ENCODE measurements around the gene REM2. TPM values are rescaled to one million over a fixed set of nuclear protein-coding genes. Genes with fewer than 3 reads are reported as not detected.

REM2 gene
- total RNA-seq, 1 experiment from 2014 or later, result not detected

DNA sequence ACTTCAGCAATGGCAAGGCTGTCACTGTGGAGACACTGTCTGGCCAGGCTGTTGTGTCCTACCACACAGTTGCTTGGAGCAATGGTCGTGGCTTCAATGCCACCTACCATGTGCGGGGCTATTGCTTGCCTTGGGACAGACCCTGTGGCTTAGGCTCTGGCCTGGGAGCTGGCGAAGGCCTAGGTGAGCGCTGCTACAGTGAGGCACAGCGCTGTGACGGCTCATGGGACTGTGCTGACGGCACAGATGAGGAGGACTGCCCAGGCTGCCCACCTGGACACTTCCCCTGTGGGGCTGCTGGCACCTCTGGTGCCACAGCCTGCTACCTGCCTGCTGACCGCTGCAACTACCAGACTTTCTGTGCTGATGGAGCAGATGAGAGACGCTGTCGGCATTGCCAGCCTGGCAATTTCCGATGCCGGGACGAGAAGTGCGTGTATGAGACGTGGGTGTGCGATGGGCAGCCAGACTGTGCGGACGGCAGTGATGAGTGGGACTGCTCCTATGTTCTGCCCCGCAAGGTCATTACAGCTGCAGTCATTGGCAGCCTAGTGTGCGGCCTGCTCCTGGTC is 7.2 kb upstream of the REM2 start:
- peaks cover 10% of the 10 kb centered on the region for H3K4me1 ChIP-seq (ENCODE audit: insufficient read depth, low read length, poor library complexity, severe bottlenecking)
- H3K36me3 ChIP-seq (ENCODE audit: insufficient read depth, low read length, poor library complexity, severe bottlenecking), result no peaks in the 10 kb centered on the region
- no peaks in the 10 kb centered on the region for H3K9me3 ChIP-seq (ENCODE audit: low read depth, low read length, poor library complexity, severe bottlenecking)
- intact Hi-C loops (cut with micrococcal nuclease; ENCODE audit: unreplicated experiment), result no loop called here
- ChIA-PET CTCF (no interaction called here), POLR2A (ENCODE audit: low non-redundant PET) (no interaction called here)
- H3K27ac ChIP-seq (ENCODE audit: low read depth, low read length, poor library complexity, severe bottlenecking), result no peak overlapping the region
- TF ChIP-seq EZH2 (IDR thresholded peaks at IDR 0.05; ENCODE audit: borderline replicate concordance, low read depth, low read length, poor library complexity, severe bottlenecking), result no peak
- TF ChIP-seq, protein P1, sequence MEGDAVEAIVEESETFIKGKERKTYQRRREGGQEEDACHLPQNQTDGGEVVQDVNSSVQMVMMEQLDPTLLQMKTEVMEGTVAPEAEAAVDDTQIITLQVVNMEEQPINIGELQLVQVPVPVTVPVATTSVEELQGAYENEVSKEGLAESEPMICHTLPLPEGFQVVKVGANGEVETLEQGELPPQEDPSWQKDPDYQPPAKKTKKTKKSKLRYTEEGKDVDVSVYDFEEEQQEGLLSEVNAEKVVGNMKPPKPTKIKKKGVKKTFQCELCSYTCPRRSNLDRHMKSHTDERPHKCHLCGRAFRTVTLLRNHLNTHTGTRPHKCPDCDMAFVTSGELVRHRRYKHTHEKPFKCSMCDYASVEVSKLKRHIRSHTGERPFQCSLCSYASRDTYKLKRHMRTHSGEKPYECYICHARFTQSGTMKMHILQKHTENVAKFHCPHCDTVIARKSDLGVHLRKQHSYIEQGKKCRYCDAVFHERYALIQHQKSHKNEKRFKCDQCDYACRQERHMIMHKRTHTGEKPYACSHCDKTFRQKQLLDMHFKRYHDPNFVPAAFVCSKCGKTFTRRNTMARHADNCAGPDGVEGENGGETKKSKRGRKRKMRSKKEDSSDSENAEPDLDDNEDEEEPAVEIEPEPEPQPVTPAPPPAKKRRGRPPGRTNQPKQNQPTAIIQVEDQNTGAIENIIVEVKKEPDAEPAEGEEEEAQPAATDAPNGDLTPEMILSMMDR (conservative IDR thresholded peaks at IDR 0.05; ENCODE audit: low read depth, low read length), result no peak
- DNase-seq (ENCODE audit: low spot score), result no peak
- no TSS peak for BruUV-seq (replicated peaks)
- no peaks in the 10 kb centered on the region for H3K27me3 ChIP-seq (replicated peaks; ENCODE audit: insufficient read depth, low read depth, low read length, poor library complexity)
- no peak overlapping the region for H3K4me3 ChIP-seq (ENCODE audit: low read depth, low read length, poor library complexity, severe bottlenecking)

DNA sequence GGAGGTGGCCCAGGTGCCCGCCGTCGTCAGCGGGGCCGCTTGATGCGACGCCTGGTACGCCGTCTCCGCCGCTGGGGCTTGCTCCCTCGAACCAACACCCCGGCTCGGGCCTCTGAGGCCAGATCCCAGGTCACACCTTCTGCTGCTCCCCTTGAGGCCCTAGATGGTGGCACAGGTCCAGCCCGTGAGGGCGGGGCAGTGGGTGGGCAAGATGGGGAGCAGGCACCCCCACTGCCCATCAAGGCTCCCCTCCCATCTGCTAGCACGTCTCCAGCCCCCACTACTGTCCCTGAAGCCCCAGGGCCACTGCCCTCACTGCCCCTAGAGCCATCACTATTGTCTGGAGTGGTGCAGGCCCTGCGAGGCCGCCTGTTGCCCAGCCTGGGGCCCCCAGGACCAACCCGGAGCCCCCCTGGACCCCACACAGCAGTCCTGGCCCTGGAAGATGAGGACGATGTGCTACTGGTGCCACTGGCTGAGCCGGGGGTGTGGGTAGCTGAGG is 6.0 kb upstream of the REM2 start:
- no peaks in the 10 kb centered on the region for H3K36me3 ChIP-seq (ENCODE audit: insufficient read depth, low read length, poor library complexity, severe bottlenecking)
- POLR2A ChIA-PET (ENCODE audit: low non-redundant PET), result no interaction called here
- TF ChIP-seq, protein P1 (conservative IDR thresholded peaks at IDR 0.05; ENCODE audit: low read depth, low read length), result no peak

DNA sequence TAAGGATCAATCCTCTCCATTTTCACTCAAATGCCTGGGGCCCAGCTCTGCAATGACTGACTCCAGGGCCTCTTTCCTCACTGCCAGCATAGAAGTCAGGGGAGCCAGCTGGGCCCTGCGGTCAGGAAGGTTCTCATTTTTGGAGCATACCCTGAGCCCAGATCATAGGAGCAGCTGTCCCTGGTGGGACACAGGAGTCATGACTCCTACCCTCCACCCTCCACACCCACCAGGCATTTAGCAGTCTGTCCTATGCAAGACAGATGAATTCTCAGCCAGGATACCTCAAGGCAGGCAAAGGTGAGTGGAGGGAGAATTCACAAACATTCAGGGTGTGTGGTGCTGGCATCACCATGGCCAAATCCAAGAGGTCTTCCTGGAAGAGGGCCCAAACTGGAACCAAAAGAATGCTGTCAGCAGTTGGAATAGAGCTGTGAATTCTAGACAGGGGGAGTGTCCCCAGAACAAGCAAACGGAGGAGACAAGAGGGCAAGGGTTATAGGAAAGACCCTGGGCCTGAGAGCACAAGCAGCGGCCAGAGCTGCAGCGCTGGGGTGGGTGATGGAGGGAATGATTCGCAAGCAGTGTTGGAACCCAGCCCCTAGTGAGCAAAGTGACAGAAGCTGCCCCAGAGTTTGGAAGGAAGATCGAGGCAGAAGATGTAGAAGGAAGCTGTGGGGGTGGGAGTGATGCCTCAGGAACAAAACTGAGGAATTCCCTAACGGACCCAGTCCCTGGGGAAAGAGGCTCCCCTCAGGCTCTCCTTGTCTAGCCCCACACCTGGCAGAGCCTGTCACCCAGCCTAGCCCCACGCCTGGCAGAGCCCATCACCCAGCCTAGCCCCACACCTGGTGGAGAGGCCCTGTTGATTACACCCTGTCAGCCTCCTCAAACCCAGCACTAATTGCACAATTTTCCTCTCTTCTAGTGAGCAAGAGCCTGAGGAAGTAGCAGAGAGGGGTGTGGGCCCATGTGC is 4.5 kb upstream of the REM2 start:
- ChIA-PET CTCF (interaction anchor here (0.6 kb wide), 1 partner anchor 65 kb away, joined by 9 read pairs; no protein-coding TSS in a partner anchor), POLR2A (ENCODE audit: low non-redundant PET) (no interaction called here)
- intact Hi-C loops (cut with micrococcal nuclease; ENCODE audit: unreplicated experiment), result no loop called here
- Histone ChIP-seq H3K4me3 (ENCODE audit: low read depth, low read length, poor library complexity, severe bottlenecking) (no peak overlapping the region), H3K27ac (ENCODE audit: low read depth, low read length, poor library complexity, severe bottlenecking) (no peak overlapping the region), H3K9me3 (ENCODE audit: low read depth, low read length, poor library complexity, severe bottlenecking) (no peaks in the 10 kb centered on the region), H3K4me1 (ENCODE audit: insufficient read depth, low read length, poor library complexity, severe bottlenecking) (no peaks in the 10 kb centered on the region), H3K36me3 (ENCODE audit: insufficient read depth, low read length, poor library complexity, severe bottlenecking) (no peaks in the 10 kb centered on the region), H3K27me3 (replicated peaks; ENCODE audit: insufficient read depth, low read depth, low read length, poor library complexity) (no peaks in the 10 kb centered on the region)
- DNase-seq (ENCODE audit: low spot score), result no peak
- no TSS peak for BruUV-seq (replicated peaks)
- TF ChIP-seq, protein P1 (conservative IDR thresholded peaks at IDR 0.05; ENCODE audit: low read depth, low read length), result no peak
- no peak for TF ChIP-seq EZH2 (IDR thresholded peaks at IDR 0.05; ENCODE audit: borderline replicate concordance, low read depth, low read length, poor library complexity, severe bottlenecking)

More for the DNA sequence above, 6.0 kb upstream of the REM2 start:
- DNase-seq (ENCODE audit: low spot score), result no peak
- no peaks in the 10 kb centered on the region for H3K9me3 ChIP-seq (ENCODE audit: low read depth, low read length, poor library complexity, severe bottlenecking)
- H3K27me3 ChIP-seq (replicated peaks; ENCODE audit: insufficient read depth, low read depth, low read length, poor library complexity), result no peaks in the 10 kb centered on the region
- no peak overlapping the region for H3K27ac ChIP-seq (ENCODE audit: low read depth, low read length, poor library complexity, severe bottlenecking)
- CTCF ChIA-PET, result no interaction called here
- no TSS peak for BruUV-seq (replicated peaks)
- intact Hi-C loops (cut with micrococcal nuclease; ENCODE audit: unreplicated experiment), result no loop called here
- H3K4me1 ChIP-seq (ENCODE audit: insufficient read depth, low read length, poor library complexity, severe bottlenecking), result peaks cover 3% of the 10 kb centered on the region
- H3K4me3 ChIP-seq (ENCODE audit: low read depth, low read length, poor library complexity, severe bottlenecking), result no peak overlapping the region
